Ishikawa (cell line): ENCODE results near the gene DYNC1H1.

ENCODE experiments used
- CEBPB ChIP-seq: IDR thresholded peaks from 2 replicates; pipeline ENCODE4 v1.6.1; 2012
- CREB1 ChIP-seq: IDR thresholded peaks from 2 replicates; pipeline ENCODE4 v1.6.1; 2012; ENCODE audit warnings: low read depth
- EGR1 ChIP-seq: IDR thresholded peaks from 2 replicates; pipeline ENCODE4 v1.6.1; 2012
- EP300 ChIP-seq: IDR thresholded peaks from 2 replicates; pipeline ENCODE4 v1.6.1; 2012; ENCODE audit warnings: borderline replicate concordance
- FOXM1 ChIP-seq: IDR thresholded peaks from 2 replicates; pipeline ENCODE4 v1.6.1; 2012; ENCODE audit warnings: low read depth, borderline replicate concordance
- MAX ChIP-seq: IDR thresholded peaks from 2 replicates; pipeline ENCODE4 v1.6.1; 2012
- NFIC ChIP-seq: IDR thresholded peaks from 2 replicates; pipeline ENCODE4 v1.6.1; 2012
- RAD21 ChIP-seq: IDR thresholded peaks from 2 replicates; pipeline ENCODE4 v1.6.1; 2012; ENCODE audit warnings: low read depth
- REST ChIP-seq: IDR thresholded peaks from 2 replicates; pipeline ENCODE4 v1.6.1; 2012; ENCODE audit warnings: low read depth, mild to moderate bottlenecking
- TAF1 ChIP-seq: IDR thresholded peaks from 2 replicates; pipeline ENCODE4 v1.6.1; 2012; ENCODE audit warnings: low read depth, mild to moderate bottlenecking
- TCF12 ChIP-seq: IDR thresholded peaks from 2 replicates; pipeline ENCODE4 v1.6.1; 2012; ENCODE audit warnings: low read depth
- TEAD4 ChIP-seq: IDR thresholded peaks from 2 replicates; pipeline ENCODE4 v1.6.1; 2012
- USF1 ChIP-seq: IDR thresholded peaks from 2 replicates; pipeline ENCODE4 v1.6.1; 2012
- YY1 ChIP-seq: IDR thresholded peaks from 2 replicates; pipeline ENCODE4 v1.6.1; 2012; ENCODE audit warnings: low read depth
- ZBTB7A ChIP-seq: IDR thresholded peaks from 2 replicates; pipeline ENCODE4 v1.6.1; 2012; ENCODE audit warnings: low read depth

Gene DYNC1H1

GRCh38 chr14:102040153-102040552 is 75.8 kb downstream of the DYNC1H1 start:
- TF ChIP-seq NFIC (no peak), TEAD4 (no peak), RAD21 (no peak), TAF1 (no peak), REST (no peak), TCF12 (no peak), EP300 (no peak), CREB1 (no peak), YY1 (no peak), USF1 (no peak), CEBPB (no peak)

- TF ChIP-seq CREB1 (no peak), CEBPB (no peak), MAX (no peak), YY1 (no peak), ZBTB7A (no peak), REST (no peak), USF1 (no peak), TAF1 (no peak), TEAD4 (no peak)
Observed at GRCh38 chr14:102042699-102043098, 78.3 kb downstream of the DYNC1H1 start.

- TF ChIP-seq RAD21: peak; percentile 28; the same call in 1 of the 2 replicates
- no peak for TF ChIP-seq EP300
Observed at GRCh38 chr14:102043251-102044025, 79.1 kb downstream of the DYNC1H1 start.

GRCh38 chr14:102044566-102044965 is 80.2 kb downstream of the DYNC1H1 start:
- TF ChIP-seq NFIC (no peak), FOXM1 (no peak), EGR1 (no peak), CEBPB (no peak), MAX (no peak), REST (no peak)
